K562 (cell line): ENCODE measurements around the gene SLCO2A1. TPM values are rescaled to one million over a fixed set of nuclear protein-coding genes. Genes with fewer than 3 reads are reported as not detected.

Experiments
- ATAC-seq: fragments of 200-7000 bp; cut with Tn5 transposase; 3 replicates; pipeline ENCODE4 v1.9.1; 2020; ENCODE audit warnings: moderate library complexity
- BruUV-seq: library from RNA; stranded (reverse); fragments of 400-500 nt; replicated peaks from 2 replicates; lab custom pipeline; 2021; lab: Mats Ljungman, UMichigan
- CTCF ChIA-PET: fragments of 300-600 bp; formaldehyde crosslinking; extraction: SDS; loops from one replicate; lab custom pipeline; 2021; ENCODE audit warnings: low intra/inter-chr PET ratio; lab: Yijun Ruan, JAX
- POLR2A ChIA-PET: fragments of 300-600, 350-650 bp; sonication (Branson Sonifier 250); formaldehyde crosslinking; extraction: SDS; loops from one replicate; lab custom pipeline; 2021; ENCODE audit warnings: antibody characterized with exemption, inconsistent platforms; lab: Yijun Ruan, JAX
- DNase-seq, 4 experiments: peaks; one replicate each; pipeline versions ENCODE4 v3.0.0 to v3.0.0-alpha.2; 2011 to 2018; ENCODE audit warnings: low spot score in 3 of 4, mixed read lengths in 3 of 4; ENCODE audit errors: extremely low read depth in 1 of 4
- FAIRE-seq: peaks from 2 replicates; lab custom pipeline; 2011; peaks lifted over from hg19 to GRCh38; lab: Jason Lieb, UNC
- H2AFZ ChIP-seq: 2 replicates; pipeline ENCODE4 v1.6.0; 2011; ENCODE audit warnings: low read depth, low read length, control low read depth, inconsistent platforms
- H3K27ac ChIP-seq: fragments of 200-600 bp; 3 replicates; pipeline ENCODE4 v1.8.0; 2011; ENCODE audit warnings: low read depth, mild to moderate bottlenecking, control low read depth, inconsistent platforms, low read length, moderate library complexity, mixed read lengths; ENCODE audit errors: extremely low read depth
- H3K27me3 ChIP-seq, 2 experiments: fragments of 300-600 bp in 1 of 2; 2 replicates in 1 of 2; 3 replicates in 1 of 2; pipeline versions ENCODE4 v1.6.0 to v1.8.0; 2011; ENCODE audit warnings: inconsistent platforms in 2 of 2, low read length in 2 of 2, mild to moderate bottlenecking in 1 of 2, mixed read lengths in 1 of 2, moderate library complexity in 1 of 2; ENCODE audit not compliant: control insufficient read depth in 2 of 2, insufficient read depth in 2 of 2
- H3K36me3 ChIP-seq: fragments of 300-600 bp; 3 replicates; pipeline ENCODE4 v1.8.0; 2011; ENCODE audit warnings: mild to moderate bottlenecking, low read length, inconsistent platforms; ENCODE audit not compliant: control insufficient read depth, insufficient read depth
- H3K4me1 ChIP-seq, 2 experiments: fragments of 200-600 bp in 1 of 2; replicated peaks in 1 of 2; 2 replicates in 1 of 2; 3 replicates in 1 of 2; pipeline versions ENCODE4 v1.5.1 to v1.8.0; 2011; ENCODE audit warnings: inconsistent platforms in 2 of 2, low read length in 2 of 2, mild to moderate bottlenecking in 1 of 2, mixed read lengths in 1 of 2, moderate library complexity in 1 of 2; ENCODE audit not compliant: control insufficient read depth in 2 of 2, insufficient read depth in 2 of 2
- H3K4me2 ChIP-seq: 2 replicates; pipeline ENCODE4 v1.6.1; 2011; ENCODE audit warnings: low read length, control low read depth, inconsistent platforms, mixed read lengths; ENCODE audit not compliant: insufficient read depth
- H3K4me3 ChIP-seq: fragments of 200-600 bp; sonication (generic), shearing (Covaris generic); 2 replicates; pipeline ENCODE4 v1.5.1; 2016; ENCODE audit warnings: control low read depth, inconsistent platforms
- H3K79me2 ChIP-seq: fragments of 200-600 bp; 3 replicates; pipeline ENCODE4 v1.8.0; 2011; ENCODE audit warnings: low read length, inconsistent platforms; ENCODE audit not compliant: control insufficient read depth, insufficient read depth
- H3K9ac ChIP-seq, 2 experiments: 2 replicates each; pipeline versions ENCODE4 v1.6.0 to v1.6.1; 2011; ENCODE audit warnings: low read depth in 2 of 2, low read length in 2 of 2, control low read depth in 1 of 2, inconsistent platforms in 1 of 2, mild to moderate bottlenecking in 1 of 2, mixed read lengths in 1 of 2; ENCODE audit not compliant: insufficient read depth in 1 of 2
- H3K9me1 ChIP-seq: one replicate; pipeline ENCODE4 v1.6.0; 2011; ENCODE audit warnings: inconsistent platforms, mild to moderate bottlenecking, low read length, moderate library complexity; ENCODE audit not compliant: control insufficient read depth, insufficient read depth
- H3K9me3 ChIP-seq: replicated peaks from 2 replicates; pipeline ENCODE4 v1.5.1; 2011; ENCODE audit warnings: low read depth, low read length, inconsistent platforms; ENCODE audit not compliant: control insufficient read depth, insufficient read depth
- H4K20me1 ChIP-seq: replicated peaks from 2 replicates; pipeline ENCODE4 v1.6.1; 2011; ENCODE audit warnings: low read length, inconsistent platforms, mixed read lengths; ENCODE audit not compliant: control insufficient read depth, insufficient read depth
- BRD9 ChIP-seq: fragments of 450-650 bp; IDR thresholded peaks from 2 replicates; pipeline ENCODE4 v1.6.1; 2018; ENCODE audit warnings: low read depth; ENCODE audit not compliant: partially characterized antibody
- ILK ChIP-seq: fragments of 450-650 bp; IDR thresholded peaks from 2 replicates; pipeline ENCODE4 v1.6.1; 2016; ENCODE audit warnings: missing genetic modification characterization, low read depth, mild to moderate bottlenecking, missing compliant biosample characterization, moderate library complexity, borderline replicate concordance
- NBN ChIP-seq: fragments of 450-650 bp; IDR thresholded peaks from 2 replicates; pipeline ENCODE4 v1.6.1; 2016; ENCODE audit warnings: low read depth, mild to moderate bottlenecking
- NKRF ChIP-seq: fragments of 450-650 bp; IDR thresholded peaks from 2 replicates; pipeline ENCODE4 v1.6.1; 2016; ENCODE audit warnings: borderline replicate concordance
- PCBP2 ChIP-seq: fragments of 200-400 bp; formaldehyde crosslinking; IDR thresholded peaks from 2 replicates; pipeline ENCODE4 v1.6.1; 2018; ENCODE audit warnings: low read length, low read depth, mild to moderate bottlenecking, moderate library complexity; ENCODE audit not compliant: poor library complexity, severe bottlenecking
- PHF21A ChIP-seq: fragments of 450-650 bp; IDR thresholded peaks from 2 replicates; pipeline ENCODE4 v1.6.1; 2017; ENCODE audit warnings: low read depth, borderline replicate concordance
- RNF219 ChIP-seq: fragments of 250-450 bp; sonication (Bioruptor Pico); IDR thresholded peaks from 2 replicates; pipeline ENCODE4 v1.5.0; 2022; ENCODE audit warnings: mild to moderate bottlenecking
- SMAD2 ChIP-seq: fragments of 150-350 bp; IDR thresholded peaks from 2 replicates; pipeline ENCODE4 v1.6.1; 2014; ENCODE audit warnings: low read depth, mild to moderate bottlenecking, low read length
- ZNF717 ChIP-seq: fragments of 250-450 bp; sonication (Bioruptor Pico); IDR thresholded peaks from 2 replicates; pipeline ENCODE4 v1.5.0; 2021
- WGBS: fragments of 100-300 bp; shearing (Covaris generic); methylation state at CpG from one replicate; pipeline ENCODE4 v1.1.6; 2016; ENCODE audit warnings: low coverage, mixed read lengths; ENCODE audit not compliant: insufficient coverage; ENCODE audit errors: missing lambda C conversion rate; 5-methylcytosine and 5-hydroxymethylcytosine counted together
- in situ Hi-C: fragments of 300-500 bp; cut with MboI; formaldehyde crosslinking; loops from 4 replicates; pipeline ENCODE4 v1.15.0; 2018; ENCODE audit warnings: inconsistent platforms, mixed read lengths
- intact Hi-C: fragments of 100-400 bp; cut with micrococcal nuclease; formaldehyde crosslinking; loops from 2 replicates; pipeline ENCODE4 v1.14.2; 2022
- polyA plus RNA-seq, 8 experiments: library from polyadenylated mRNA; depleted of rRNA in 4 of 8; stranded (reverse) in 5 of 8; unstranded in 3 of 8; fragments of >200 nt; fragmentation: Nextera tagmentation in 2 of 8; fragmentation: Illumina TruSeq in 1 of 8; extraction: Ambion mirVana in 2 of 8; extraction: Trizol in 1 of 8; gene quantifications; 2 replicates each; pipeline versions ENCODE4 v1.2.1 to v1.2.3, GENCODE V29; 2011 to 2014; ENCODE audit warnings: inconsistent platforms in 1 of 8, missing spikeins in 1 of 8
- total RNA-seq, 7 experiments: library from RNA; depleted of rRNA in 6 of 7; stranded (reverse); fragments of >200 nt in 6 of 7; fragmentation: Illumina TruSeq in 2 of 7; extraction: Trizol in 2 of 7; gene quantifications; 2 replicates each; pipeline versions ENCODE4 v1.2.1 to v1.2.3, GENCODE V29; 2011 to 2021; ENCODE audit warnings: low replicate concordance in 1 of 7
- TF ChIP-seq, protein P1 (sequence below): sonication (generic); formaldehyde crosslinking; IDR thresholded peaks from 2 replicates; pipeline ENCODE4 v1.8.0; 2022; ENCODE audit warnings: missing genetic modification reagents, mild to moderate bottlenecking, moderate library complexity, borderline replicate concordance

The SLCO2A1 gene
- total and polyA plus RNA-seq, 9 of the 15 experiments (the other 6 are each of a cell fraction or from before 2014, with no cell fraction given): 0.16 to 1.0 TPM; not detected in 7

DNA sequence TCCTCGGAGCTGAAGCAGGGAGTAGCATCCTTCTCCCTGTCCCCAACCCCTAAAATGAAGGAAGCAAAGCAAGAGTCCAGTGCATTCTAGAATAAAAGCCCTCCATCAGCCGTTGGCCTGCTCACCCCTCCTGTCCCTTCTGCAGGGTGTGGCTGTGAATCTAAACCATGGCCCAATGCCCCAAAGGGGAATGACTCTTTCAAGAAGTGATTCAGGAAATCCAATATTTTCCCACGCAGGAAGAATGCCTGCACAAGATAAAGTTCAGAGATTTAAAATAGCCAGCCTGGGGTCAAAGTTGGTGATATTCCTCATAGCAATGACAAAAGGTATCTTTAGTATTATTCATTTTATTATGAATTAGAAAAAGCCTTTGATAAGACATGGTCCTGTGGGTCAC lies 38.5 kb downstream of the SLCO2A1 start:
- H3K79me2 ChIP-seq: no peaks in the 10 kb centered on the region
- H3K36me3 ChIP-seq: no peaks in the 10 kb centered on the region
- no peaks in the 10 kb centered on the region for H3K9me3 ChIP-seq
- POLR2A ChIA-PET: no interaction called here
- no peaks in the 10 kb centered on the region for H3K4me1 ChIP-seq
- CTCF ChIA-PET: no interaction called here
- DNase-seq (no peak), FAIRE-seq (no peak), ATAC-seq (no peak)
- intact Hi-C loops: no loop called here
- in situ Hi-C loops: no loop called here
- H3K9me1 ChIP-seq: no peaks in the 10 kb centered on the region
- H3K27ac ChIP-seq: no peak overlapping the region
- no peak overlapping the region for H3K9ac ChIP-seq
- no peaks in the 10 kb centered on the region for H4K20me1 ChIP-seq
- no peak overlapping the region for H3K4me2 ChIP-seq
- H3K27me3 ChIP-seq: peaks cover 14 to 45% of the 10 kb centered on the region in 2 experiments; a peak in 4 of 5 replicates
- H2AFZ ChIP-seq: no peak overlapping the region
- H3K4me3 ChIP-seq: no peak overlapping the region
- no TSS peak for BruUV-seq
- TF ChIP-seq BRD9 (no peak), ZNF717 (no peak), PHF21A (no peak), NKRF (no peak), PCBP2 (no peak), RNF219 (no peak), ILK (no peak), NBN (no peak), SMAD2 (no peak)
- TF ChIP-seq, protein P1, sequence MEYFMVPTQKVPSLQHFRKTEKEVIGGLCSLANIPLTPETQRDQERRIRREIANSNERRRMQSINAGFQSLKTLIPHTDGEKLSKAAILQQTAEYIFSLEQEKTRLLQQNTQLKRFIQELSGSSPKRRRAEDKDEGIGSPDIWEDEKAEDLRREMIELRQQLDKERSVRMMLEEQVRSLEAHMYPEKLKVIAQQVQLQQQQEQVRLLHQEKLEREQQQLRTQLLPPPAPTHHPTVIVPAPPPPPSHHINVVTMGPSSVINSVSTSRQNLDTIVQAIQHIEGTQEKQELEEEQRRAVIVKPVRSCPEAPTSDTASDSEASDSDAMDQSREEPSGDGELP: no peak
- WGBS: 0% methylated on average over 3 of the region's 3 CpGs
